Measurements from ENCODE around the gene CELF4.

The CELF4 gene

GRCh38 chr18:37395631-37396030 is 170.0 kb downstream of the CELF4 start:
- Histone ChIP-seq H3K4me3 (ENCODE audit: low read depth in 1 of 2, low read length in 2 of 2) (no peak overlapping the region), H3K4me2 (ENCODE audit: insufficient read depth, low read length) (no peak overlapping the region), H4K20me1 (ENCODE audit: insufficient read depth, low read length) (no peaks in the 10 kb centered on the region), H3K27me3 (ENCODE audit: insufficient read depth, low read length, poor library complexity) (no peaks in the 10 kb centered on the region), H3K36me3 (ENCODE audit: insufficient read depth, low read length) (no peaks in the 10 kb centered on the region), H3K79me2 (ENCODE audit: insufficient read depth, low read length) (no peaks in the 10 kb centered on the region), H3K27ac (ENCODE audit: low read length) (no peak overlapping the region), H3K9ac (ENCODE audit: low read depth, low read length) (no peak overlapping the region), H2AFZ (ENCODE audit: low read depth, low read length) (no peak overlapping the region), H3K9me3 (ENCODE audit: insufficient read depth, low read length, severe bottlenecking) (no peaks in the 10 kb centered on the region), H3K4me1 (ENCODE audit: insufficient read depth, low read length) (no peaks in the 10 kb centered on the region)
- ATAC-seq (ENCODE audit: insufficient read depth, low read depth) (no peak), DNase-seq (no peak)
- TF ChIP-seq EZH2 (IDR thresholded peaks at IDR 0.05; ENCODE audit: borderline replicate concordance, low read depth, low read length, severe bottlenecking) (no peak), CTCF (IDR thresholded peaks at IDR 0.05; ENCODE audit: borderline replicate concordance, extremely low read depth, low read length, poor library complexity, severe bottlenecking) (no peak)

- no peak overlapping the region for H3K4me3 ChIP-seq (ENCODE audit: low read depth in 1 of 2, low read length in 2 of 2)
These were observed 170.5 kb downstream of the CELF4 start for GRCh38 chr18:37395138-37395537.

GRCh38 chr18:37394610-37394965 is 171.0 kb downstream of the CELF4 start:
- Histone ChIP-seq H3K4me2 (ENCODE audit: insufficient read depth, low read length) (no peak overlapping the region), H3K27me3 (ENCODE audit: insufficient read depth, low read length, poor library complexity) (no peaks in the 10 kb centered on the region), H3K9ac (ENCODE audit: low read depth, low read length) (no peak overlapping the region), H3K79me2 (ENCODE audit: insufficient read depth, low read length) (no peaks in the 10 kb centered on the region), H3K4me1 (ENCODE audit: insufficient read depth, low read length) (no peaks in the 10 kb centered on the region), H3K36me3 (ENCODE audit: insufficient read depth, low read length) (no peaks in the 10 kb centered on the region), H3K27ac (ENCODE audit: low read length) (no peak overlapping the region), H4K20me1 (ENCODE audit: insufficient read depth, low read length) (no peaks in the 10 kb centered on the region), H3K9me3 (ENCODE audit: insufficient read depth, low read length, severe bottlenecking) (peaks cover 5% of the 10 kb centered on the region), H2AFZ (ENCODE audit: low read depth, low read length) (no peak overlapping the region), H3K4me3 (ENCODE audit: low read depth in 1 of 2, low read length in 2 of 2) (no peak overlapping the region)
- TF ChIP-seq EZH2 (IDR thresholded peaks at IDR 0.05; ENCODE audit: borderline replicate concordance, low read depth, low read length, severe bottlenecking) = no peak
- TF ChIP-seq CTCF (IDR thresholded peaks at IDR 0.05; ENCODE audit: borderline replicate concordance, extremely low read depth, low read length, poor library complexity, severe bottlenecking) = no peak
- ATAC-seq (ENCODE audit: insufficient read depth, low read depth) (no peak), DNase-seq (no peak)

More at GRCh38 chr18:37395138-37395537, 170.5 kb downstream of the CELF4 start:
- Histone ChIP-seq H3K9ac (ENCODE audit: low read depth, low read length) (no peak overlapping the region), H3K79me2 (ENCODE audit: insufficient read depth, low read length) (no peaks in the 10 kb centered on the region), H3K4me2 (ENCODE audit: insufficient read depth, low read length) (no peak overlapping the region), H2AFZ (ENCODE audit: low read depth, low read length) (no peak overlapping the region), H3K36me3 (ENCODE audit: insufficient read depth, low read length) (no peaks in the 10 kb centered on the region), H3K4me1 (ENCODE audit: insufficient read depth, low read length) (no peaks in the 10 kb centered on the region), H3K27me3 (ENCODE audit: insufficient read depth, low read length, poor library complexity) (no peaks in the 10 kb centered on the region), H3K27ac (ENCODE audit: low read length) (no peak overlapping the region), H3K9me3 (ENCODE audit: insufficient read depth, low read length, severe bottlenecking) (no peaks in the 10 kb centered on the region), H4K20me1 (ENCODE audit: insufficient read depth, low read length) (no peaks in the 10 kb centered on the region)
- TF ChIP-seq EZH2 (IDR thresholded peaks at IDR 0.05; ENCODE audit: borderline replicate concordance, low read depth, low read length, severe bottlenecking) (no peak), CTCF (IDR thresholded peaks at IDR 0.05; ENCODE audit: borderline replicate concordance, extremely low read depth, low read length, poor library complexity, severe bottlenecking) (no peak)
- ATAC-seq (ENCODE audit: insufficient read depth, low read depth) (no peak), DNase-seq (no peak)

Data from DND-41 (cell line).